Endothelial cell of umbilical vein (primary cell): ENCODE measurements around the gene ZNF697. TPM values are rescaled to one million over a fixed set of nuclear protein-coding genes. Genes with fewer than 3 reads are reported as not detected.

Experiments used
- BruUV-seq: library from RNA; stranded (reverse); fragments of 400-500 nt; replicated peaks from 2 replicates; lab custom pipeline; 2021; lab: Mats Ljungman, UMichigan
- CTCF ChIA-PET: fragments of 300-600, 350-600 bp; sonication (Branson Sonifier 250); formaldehyde crosslinking; loops from one replicate; lab custom pipeline; 2021; ENCODE audit warnings: antibody characterized with exemption, inconsistent platforms; lab: Charles Lee
- POLR2A ChIA-PET: fragments of 300-600, 350-600 bp; sonication (Branson Sonifier 250); formaldehyde crosslinking; loops from one replicate; lab custom pipeline; 2021; ENCODE audit warnings: antibody characterized with exemption, inconsistent platforms; lab: Charles Lee
- DNase-seq: peaks from one replicate; pipeline ENCODE4 v3.0.0-alpha.2; 2011; ENCODE audit warnings: low read depth, low spot score
- FAIRE-seq: peaks from 2 replicates; lab custom pipeline; 2011; peaks lifted over from hg19 to GRCh38; lab: Jason Lieb, UNC
- H2AFZ ChIP-seq: 2 replicates; pipeline ENCODE4 v1.6.0; 2012; ENCODE audit warnings: low read depth, low read length, control low read depth, inconsistent platforms
- H3K27ac ChIP-seq: 2 replicates; pipeline ENCODE4 v1.5.1; 2011; ENCODE audit warnings: low read depth, mild to moderate bottlenecking, control low read depth, low read length, moderate library complexity; ENCODE audit not compliant: insufficient read depth
- H3K27me3 ChIP-seq, 2 experiments: 2 replicates each; pipeline versions ENCODE4 v1.6.0 to v1.6.1; 2011; ENCODE audit warnings: low read length in 2 of 2, mixed read lengths in 1 of 2; ENCODE audit not compliant: control insufficient read depth in 2 of 2, insufficient read depth in 2 of 2
- H3K36me3 ChIP-seq, 2 experiments: 2 replicates in 1 of 2; 3 replicates in 1 of 2; pipeline ENCODE4 v1.5.1; 2011; ENCODE audit warnings: low read length in 2 of 2, mild to moderate bottlenecking in 1 of 2, moderate library complexity in 1 of 2; ENCODE audit not compliant: control insufficient read depth in 2 of 2, insufficient read depth in 2 of 2; ENCODE audit errors: extremely low read depth in 1 of 2
- H3K4me1 ChIP-seq: 3 replicates; pipeline ENCODE4 v1.5.1; 2011; ENCODE audit warnings: mild to moderate bottlenecking, low read length; ENCODE audit not compliant: control insufficient read depth, insufficient read depth; ENCODE audit errors: extremely low read depth
- H3K4me2 ChIP-seq: 2 replicates; pipeline ENCODE4 v1.6.1; 2011; ENCODE audit warnings: low read length, control low read depth, mixed read lengths; ENCODE audit not compliant: insufficient read depth
- H3K4me3 ChIP-seq, 3 experiments: fragments of 200-600 bp in 1 of 3; sonication (generic), shearing (Covaris generic) in 1 of 3; replicated peaks in 1 of 3; 2 replicates each; pipeline ENCODE4 v1.5.1; 2011 to 2016; ENCODE audit warnings: control low read depth in 3 of 3, low read length in 3 of 3, mild to moderate bottlenecking in 2 of 3, inconsistent platforms in 1 of 3, low read depth in 1 of 3, moderate library complexity in 1 of 3; ENCODE audit not compliant: insufficient read depth in 1 of 3
- H3K79me2 ChIP-seq: 2 replicates; pipeline ENCODE4 v1.6.0; 2012; ENCODE audit warnings: low read length, inconsistent platforms; ENCODE audit not compliant: control insufficient read depth, insufficient read depth
- H3K9ac ChIP-seq: replicated peaks from 2 replicates; pipeline ENCODE3; 2011; ENCODE audit warnings: low read length, control low read depth; ENCODE audit not compliant: insufficient read depth; ENCODE audit errors: extremely low read depth
- H3K9me1 ChIP-seq: replicated peaks from 3 replicates; pipeline ENCODE4 v1.6.0; 2011; ENCODE audit warnings: mild to moderate bottlenecking, low read length; ENCODE audit not compliant: control insufficient read depth, insufficient read depth; ENCODE audit errors: extremely low read depth
- H3K9me3 ChIP-seq: replicated peaks from 2 replicates; pipeline ENCODE4 v1.5.1; 2012; ENCODE audit warnings: low read length, inconsistent platforms; ENCODE audit not compliant: control insufficient read depth, insufficient read depth
- H4K20me1 ChIP-seq: replicated peaks from 2 replicates; pipeline ENCODE3; 2011; ENCODE audit warnings: mild to moderate bottlenecking, low read length; ENCODE audit not compliant: control insufficient read depth, insufficient read depth; ENCODE audit errors: extremely low read depth
- CTCF ChIP-seq, 2 donors: IDR thresholded peaks; 1 replicate in 1 of 2; 2 replicates in 1 of 2; pipeline ENCODE4 v1.5.1; 2011; ENCODE audit warnings: low read length in 2 of 2, mild to moderate bottlenecking in 2 of 2, moderate library complexity in 2 of 2, control low read depth in 1 of 2, inconsistent platforms in 1 of 2, low read depth in 1 of 2; ENCODE audit not compliant: insufficient read depth in 1 of 2; ENCODE audit errors: extremely low read depth in 1 of 2
- EZH2 ChIP-seq: IDR thresholded peaks from 2 replicates; pipeline ENCODE4 v1.6.1; 2012; ENCODE audit warnings: borderline replicate concordance, low read depth, mild to moderate bottlenecking, moderate library complexity, low read length, inconsistent platforms; ENCODE audit not compliant: severe bottlenecking
- FOS ChIP-seq: IDR thresholded peaks from 2 replicates; pipeline ENCODE4 v1.6.1; 2011; ENCODE audit warnings: mild to moderate bottlenecking, low read length, moderate library complexity, borderline replicate concordance; ENCODE audit not compliant: insufficient read depth
- GATA2 ChIP-seq: IDR thresholded peaks from 2 replicates; pipeline ENCODE4 v1.7.0; 2011; ENCODE audit warnings: low read depth, mild to moderate bottlenecking, moderate library complexity, mixed read lengths, low read length; ENCODE audit not compliant: insufficient read length, insufficient read depth
- JUN ChIP-seq: IDR thresholded peaks from 2 replicates; pipeline ENCODE4 v1.6.1; 2011; ENCODE audit warnings: borderline replicate concordance, low read depth; ENCODE audit not compliant: insufficient read length, insufficient read depth
- MAX ChIP-seq: IDR thresholded peaks from 2 replicates; pipeline ENCODE4 v1.6.1; 2011; ENCODE audit not compliant: insufficient read depth, insufficient read length
- MYC ChIP-seq: IDR thresholded peaks from one replicate; pipeline ENCODE4 v1.6.1; 2011; ENCODE audit warnings: mild to moderate bottlenecking, low read depth, low read length
- POLR2A ChIP-seq: IDR thresholded peaks from 2 replicates; pipeline ENCODE4 v1.6.1; 2012; ENCODE audit warnings: low read depth, mild to moderate bottlenecking, control low read depth, low read length
- POLR2AphosphoS5 ChIP-seq: IDR thresholded peaks from 2 replicates; pipeline ENCODE4 v1.6.1; 2012; ENCODE audit warnings: low read depth, mild to moderate bottlenecking, control low read depth, low read length, moderate library complexity; ENCODE audit not compliant: insufficient read depth
- dilution Hi-C: fragments of 300-500 bp; cut with MboI; formaldehyde crosslinking; loops from one replicate; pipeline ENCODE4 v1.15.0; 2019; ENCODE audit warnings: low sequenced_read_pairs; ENCODE audit not compliant: extremely low pct_ligation_motif_present
- intact Hi-C: fragments of 100-400 bp; cut with micrococcal nuclease; formaldehyde crosslinking; loops from one replicate; pipeline ENCODE4 v1.10.0; 2022
- polyA plus RNA-seq, 4 experiments: library from polyadenylated mRNA; depleted of rRNA in 3 of 4; stranded (reverse) in 3 of 4; unstranded in 1 of 4; fragments of >200 nt; gene quantifications; 2 replicates each; pipeline versions ENCODE4 v1.2.1 to v1.2.3, GENCODE V29; 2011 to 2012; ENCODE audit warnings: missing spikeins in 1 of 4
- total RNA-seq: library from RNA; stranded (reverse); gene quantifications from 2 replicates; pipeline ENCODE4 v1.2.3, GENCODE V29; 2021

ZNF697 gene
- total and polyA plus RNA-seq, 2 donors (not counting 3 experiments of a cell fraction or from before 2014, with no cell fraction given) = 6.2 to 14.1 TPM

- Histone ChIP-seq H3K9me3 (no peaks in the 10 kb centered on the region), H3K4me2 (no peak overlapping the region), H4K20me1 (no peaks in the 10 kb centered on the region), H3K9me1 (no peaks in the 10 kb centered on the region), H2AFZ (no peak overlapping the region), H3K36me3 (no peaks in the 10 kb centered on the region), H3K4me1 (no peaks in the 10 kb centered on the region), H3K79me2 (no peaks in the 10 kb centered on the region), H3K9ac (no peak overlapping the region), H3K27me3 (peaks cover 27 to 38% of the 10 kb centered on the region in 2 experiments), H3K27ac (no peak overlapping the region), H3K4me3 (no peak overlapping the region)
- no peak for FAIRE-seq
- dilution Hi-C loops (no loop called here), intact Hi-C loops (no loop called here)
- BruUV-seq = no TSS peak
- no peak for TF ChIP-seq MYC
- DNase-seq = no peak
- ChIA-PET CTCF (interaction anchor here (0.7 to 0.9 kb wide), 3 partner anchors 9 to 75 kb away, joined by 3 read pairs; no protein-coding TSS in a partner anchor), POLR2A (no interaction called here)
Measured at GRCh38 chr1:119686661-119687060, 38.6 kb upstream of the ZNF697 start.

- no peaks in the 10 kb centered on the region for H3K4me1 ChIP-seq
- dilution Hi-C loops = no loop called here
- ChIA-PET POLR2A (no interaction called here), CTCF (interaction anchor here (0.7 to 1.7 kb wide), 6 partner anchors 8 to 72 kb away, joined by 3 to 7 read pairs (median 5); no protein-coding TSS in a partner anchor)
- no peak overlapping the region for H3K4me3 ChIP-seq
- no peaks in the 10 kb centered on the region for H3K36me3 ChIP-seq
- DNase-seq (no peak), FAIRE-seq (no peak)
- H3K79me2 ChIP-seq = no peaks in the 10 kb centered on the region
- intact Hi-C loops = no loop called here
- H3K9ac ChIP-seq = no peak overlapping the region
- no peak overlapping the region for H3K4me2 ChIP-seq
- no peak overlapping the region for H2AFZ ChIP-seq
- no peaks in the 10 kb centered on the region for H3K9me1 ChIP-seq
- no peak overlapping the region for H3K27ac ChIP-seq
- BruUV-seq = no TSS peak
- no peak for TF ChIP-seq POLR2A
- TF ChIP-seq EZH2 = no peak
- TF ChIP-seq JUN = no peak
- TF ChIP-seq POLR2AphosphoS5 = no peak
- no peak for TF ChIP-seq CTCF (IDR thresholded peaks at IDR 0.05; ENCODE audit: extremely low read depth in 1 of 2, insufficient read depth in 1 of 2, low read depth in 1 of 2, low read length in 2 of 2)
- no peak for TF ChIP-seq MAX
- no peak for TF ChIP-seq GATA2
- TF ChIP-seq FOS = no peak
- TF ChIP-seq MYC = no peak
- no peaks in the 10 kb centered on the region for H3K9me3 ChIP-seq
- no peaks in the 10 kb centered on the region for H4K20me1 ChIP-seq
- H3K27me3 ChIP-seq = peaks cover 22 to 29% of the 10 kb centered on the region in 2 experiments
Measured at GRCh38 chr1:119683893-119684292, 35.8 kb upstream of the ZNF697 start.
